GM23338 (cell line): Measurements from ENCODE around the gene FANK1.

Experiments used
- EZH2phosphoT487 ChIP-seq: fragments of 200-600 bp; sonication (generic); IDR thresholded peaks from one replicate; pipeline ENCODE4 v1.8.1; 2018; ENCODE audit warnings: antibody characterized with exemption; ENCODE audit not compliant: unreplicated experiment
- ZNF331 ChIP-seq: fragments of 250-450 bp; sonication (Bioruptor Pico); IDR thresholded peaks from 2 replicates; pipeline ENCODE4 v1.5.0; 2020; ENCODE audit warnings: low read depth, mild to moderate bottlenecking, moderate library complexity
- TF ChIP-seq, protein P1 (sequence below), 2 experiments: fragments of 200-600 bp in 1 of 2; sonication (generic) in 1 of 2; conservative IDR thresholded peaks; 2 replicates each; pipeline versions ENCODE4 v1.5.1 to v1.6.1; 2016 to 2017; ENCODE audit warnings: antibody characterized with exemption in 2 of 2, low read depth in 2 of 2, mild to moderate bottlenecking in 2 of 2, moderate library complexity in 1 of 2
- TF ChIP-seq, protein P2 (sequence below): IDR thresholded peaks from one replicate; pipeline ENCODE4 v1.6.1; 2018; ENCODE audit warnings: antibody characterized with exemption; ENCODE audit not compliant: unreplicated experiment

DNA sequence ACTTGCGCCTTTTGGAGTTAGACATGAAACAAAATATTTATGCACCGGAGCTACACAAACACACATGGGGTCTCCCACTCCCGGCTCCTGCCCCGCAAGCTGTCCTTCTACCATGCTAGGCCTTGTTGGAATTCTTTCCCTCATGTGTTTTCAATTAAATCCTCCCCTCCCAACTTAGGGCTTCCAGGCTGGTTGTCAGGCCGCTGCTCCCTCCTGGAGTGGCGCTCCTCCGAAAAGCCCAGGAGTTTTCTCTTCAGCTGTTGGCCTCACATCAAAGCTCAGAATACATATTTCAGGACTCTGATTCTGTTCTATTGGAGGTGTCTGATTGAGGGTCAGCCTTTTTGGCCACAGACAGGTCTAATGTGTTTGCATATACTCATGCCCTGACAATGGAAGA is 113.3 kb downstream of the FANK1 start:
- TF ChIP-seq, protein P1, sequence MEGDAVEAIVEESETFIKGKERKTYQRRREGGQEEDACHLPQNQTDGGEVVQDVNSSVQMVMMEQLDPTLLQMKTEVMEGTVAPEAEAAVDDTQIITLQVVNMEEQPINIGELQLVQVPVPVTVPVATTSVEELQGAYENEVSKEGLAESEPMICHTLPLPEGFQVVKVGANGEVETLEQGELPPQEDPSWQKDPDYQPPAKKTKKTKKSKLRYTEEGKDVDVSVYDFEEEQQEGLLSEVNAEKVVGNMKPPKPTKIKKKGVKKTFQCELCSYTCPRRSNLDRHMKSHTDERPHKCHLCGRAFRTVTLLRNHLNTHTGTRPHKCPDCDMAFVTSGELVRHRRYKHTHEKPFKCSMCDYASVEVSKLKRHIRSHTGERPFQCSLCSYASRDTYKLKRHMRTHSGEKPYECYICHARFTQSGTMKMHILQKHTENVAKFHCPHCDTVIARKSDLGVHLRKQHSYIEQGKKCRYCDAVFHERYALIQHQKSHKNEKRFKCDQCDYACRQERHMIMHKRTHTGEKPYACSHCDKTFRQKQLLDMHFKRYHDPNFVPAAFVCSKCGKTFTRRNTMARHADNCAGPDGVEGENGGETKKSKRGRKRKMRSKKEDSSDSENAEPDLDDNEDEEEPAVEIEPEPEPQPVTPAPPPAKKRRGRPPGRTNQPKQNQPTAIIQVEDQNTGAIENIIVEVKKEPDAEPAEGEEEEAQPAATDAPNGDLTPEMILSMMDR (conservative IDR thresholded peaks at IDR 0.05; ENCODE audit: low read depth in 2 of 2) = no peak
- TF ChIP-seq, protein P2, sequence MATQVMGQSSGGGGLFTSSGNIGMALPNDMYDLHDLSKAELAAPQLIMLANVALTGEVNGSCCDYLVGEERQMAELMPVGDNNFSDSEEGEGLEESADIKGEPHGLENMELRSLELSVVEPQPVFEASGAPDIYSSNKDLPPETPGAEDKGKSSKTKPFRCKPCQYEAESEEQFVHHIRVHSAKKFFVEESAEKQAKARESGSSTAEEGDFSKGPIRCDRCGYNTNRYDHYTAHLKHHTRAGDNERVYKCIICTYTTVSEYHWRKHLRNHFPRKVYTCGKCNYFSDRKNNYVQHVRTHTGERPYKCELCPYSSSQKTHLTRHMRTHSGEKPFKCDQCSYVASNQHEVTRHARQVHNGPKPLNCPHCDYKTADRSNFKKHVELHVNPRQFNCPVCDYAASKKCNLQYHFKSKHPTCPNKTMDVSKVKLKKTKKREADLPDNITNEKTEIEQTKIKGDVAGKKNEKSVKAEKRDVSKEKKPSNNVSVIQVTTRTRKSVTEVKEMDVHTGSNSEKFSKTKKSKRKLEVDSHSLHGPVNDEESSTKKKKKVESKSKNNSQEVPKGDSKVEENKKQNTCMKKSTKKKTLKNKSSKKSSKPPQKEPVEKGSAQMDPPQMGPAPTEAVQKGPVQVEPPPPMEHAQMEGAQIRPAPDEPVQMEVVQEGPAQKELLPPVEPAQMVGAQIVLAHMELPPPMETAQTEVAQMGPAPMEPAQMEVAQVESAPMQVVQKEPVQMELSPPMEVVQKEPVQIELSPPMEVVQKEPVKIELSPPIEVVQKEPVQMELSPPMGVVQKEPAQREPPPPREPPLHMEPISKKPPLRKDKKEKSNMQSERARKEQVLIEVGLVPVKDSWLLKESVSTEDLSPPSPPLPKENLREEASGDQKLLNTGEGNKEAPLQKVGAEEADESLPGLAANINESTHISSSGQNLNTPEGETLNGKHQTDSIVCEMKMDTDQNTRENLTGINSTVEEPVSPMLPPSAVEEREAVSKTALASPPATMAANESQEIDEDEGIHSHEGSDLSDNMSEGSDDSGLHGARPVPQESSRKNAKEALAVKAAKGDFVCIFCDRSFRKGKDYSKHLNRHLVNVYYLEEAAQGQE = no peak
- no peak for TF ChIP-seq ZNF331 (CRISPR knock-in tag)
- no peak for TF ChIP-seq EZH2phosphoT487
